GM18519 (cell line): ENCODE data around the gene DOCK1.

Experiments
- ATAC-seq: cut with Tn5 transposase; IDR thresholded peaks from one replicate; pipeline ENCODE4 v1.9.1; 2021; ENCODE audit warnings: mild to moderate bottlenecking, moderate library complexity; ENCODE audit not compliant: unreplicated experiment, low FRiP score

DOCK1 gene

DNA sequence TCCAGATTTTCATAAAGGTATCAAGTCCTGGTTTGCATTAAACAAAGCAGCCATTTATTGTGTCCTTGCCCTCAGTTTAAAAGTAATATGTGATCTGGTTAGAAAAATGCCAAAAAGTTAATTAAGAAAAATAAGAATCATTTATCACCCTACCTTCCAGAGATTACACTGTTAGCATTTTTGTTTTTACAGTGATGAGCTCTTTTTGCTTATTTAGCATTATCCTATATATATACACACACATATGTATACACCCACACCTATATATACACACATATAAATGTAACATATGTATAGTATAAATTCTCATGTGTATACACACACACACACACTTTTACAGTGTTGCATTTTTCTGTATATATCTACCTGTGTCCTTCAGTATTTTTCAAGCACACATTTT is 163.3 kb downstream of the DOCK1 start:
- ATAC-seq = no peak

DNA sequence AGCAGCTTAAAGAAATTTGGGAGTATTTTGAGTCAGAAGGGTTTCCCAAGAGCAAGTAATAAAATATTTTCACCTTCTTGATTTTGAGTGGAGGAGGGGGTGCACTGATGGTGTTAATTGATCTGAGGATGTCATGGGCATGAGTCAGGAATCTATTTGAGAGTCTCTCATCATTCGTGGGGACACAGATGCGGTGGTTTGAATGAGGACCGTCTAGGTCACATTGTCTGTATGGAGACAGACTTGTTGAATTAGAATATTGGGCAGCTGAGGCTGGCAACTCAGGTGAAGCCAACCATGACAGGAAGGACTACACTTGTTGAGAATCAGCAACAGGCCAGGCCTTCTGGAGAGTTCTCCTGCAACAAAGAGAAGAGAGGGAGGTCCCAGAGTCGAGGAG is 164.2 kb downstream of the DOCK1 start:
- no peak for ATAC-seq

DNA sequence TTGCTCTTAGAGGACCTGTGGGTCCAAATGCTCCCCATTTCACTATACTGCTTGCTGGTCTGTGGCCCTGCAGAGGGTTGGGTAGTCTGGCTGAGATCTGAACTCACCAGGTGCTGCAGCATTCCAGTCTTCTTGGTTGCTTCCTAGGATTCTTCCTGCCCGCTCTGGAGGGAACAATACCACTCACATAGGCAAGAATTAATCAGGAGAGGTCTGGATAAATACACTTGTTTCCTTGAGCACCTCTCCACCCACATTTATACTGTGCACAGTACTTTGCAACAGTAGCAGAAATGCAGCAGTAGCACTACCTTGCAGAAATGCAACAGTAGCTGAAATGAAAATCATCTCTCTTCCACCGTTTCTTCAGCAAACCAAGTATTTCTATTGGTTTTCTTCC is 165.9 kb downstream of the DOCK1 start:
- no peak for ATAC-seq

DNA sequence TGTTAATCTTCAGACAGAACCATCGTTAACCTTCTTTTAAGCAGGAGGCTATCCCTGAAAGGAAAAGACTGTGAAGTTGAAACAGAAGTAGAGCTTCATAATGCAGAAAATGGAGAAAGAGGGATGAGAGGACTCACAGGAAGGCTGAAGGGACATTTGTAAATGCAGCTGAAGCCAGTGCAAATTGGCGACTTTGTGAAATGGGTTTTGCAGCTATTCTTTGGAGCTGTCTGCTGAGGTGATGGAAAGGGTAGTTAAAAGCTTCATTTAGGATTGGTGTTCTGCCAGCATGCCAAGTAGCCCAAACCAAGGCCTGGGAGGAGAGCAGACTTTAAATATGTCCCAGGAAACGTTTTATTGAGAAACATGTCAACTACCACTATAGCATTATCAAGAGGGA is 168.4 kb downstream of the DOCK1 start:
- no peak for ATAC-seq

DNA sequence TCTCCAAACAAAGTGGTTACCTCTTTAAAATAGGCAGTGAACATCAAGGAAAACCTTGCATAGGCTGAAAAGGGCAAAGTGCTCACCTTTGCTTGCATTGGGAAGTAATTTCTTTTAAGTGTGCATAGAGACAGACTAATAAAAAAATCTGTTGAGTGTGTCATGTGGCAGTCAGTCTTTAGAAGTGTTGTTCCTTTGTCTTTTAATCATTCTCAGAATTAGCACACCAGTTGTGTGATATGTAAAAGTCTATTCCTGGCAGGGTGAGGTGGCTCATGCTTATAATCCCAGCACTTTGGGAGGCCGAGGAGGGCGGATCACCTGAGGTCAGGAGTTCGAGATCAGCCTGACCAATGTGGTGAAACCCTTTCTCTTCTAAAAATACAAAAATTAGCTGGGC is 174.2 kb downstream of the DOCK1 start:
- no peak for ATAC-seq

DNA sequence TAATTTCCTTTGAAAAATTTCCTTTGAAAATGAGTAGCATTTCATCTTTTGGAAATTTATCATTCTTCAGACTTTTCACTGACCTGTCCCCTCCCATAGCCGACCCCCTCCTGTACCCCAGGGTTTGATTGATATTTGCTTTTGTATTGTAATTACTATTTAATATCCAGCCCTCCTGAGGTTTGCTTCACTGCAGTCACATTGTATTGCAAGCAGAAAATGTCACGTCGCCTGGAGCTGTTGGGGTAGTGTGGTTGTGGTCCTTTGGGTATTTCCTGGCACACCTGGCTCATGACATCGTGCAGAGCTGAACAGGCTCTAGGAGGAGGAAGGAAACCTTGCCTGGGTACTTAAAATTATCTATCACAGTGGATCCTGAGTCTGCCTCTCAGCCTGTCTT is 175.1 kb downstream of the DOCK1 start:
- ATAC-seq = no peak

DNA sequence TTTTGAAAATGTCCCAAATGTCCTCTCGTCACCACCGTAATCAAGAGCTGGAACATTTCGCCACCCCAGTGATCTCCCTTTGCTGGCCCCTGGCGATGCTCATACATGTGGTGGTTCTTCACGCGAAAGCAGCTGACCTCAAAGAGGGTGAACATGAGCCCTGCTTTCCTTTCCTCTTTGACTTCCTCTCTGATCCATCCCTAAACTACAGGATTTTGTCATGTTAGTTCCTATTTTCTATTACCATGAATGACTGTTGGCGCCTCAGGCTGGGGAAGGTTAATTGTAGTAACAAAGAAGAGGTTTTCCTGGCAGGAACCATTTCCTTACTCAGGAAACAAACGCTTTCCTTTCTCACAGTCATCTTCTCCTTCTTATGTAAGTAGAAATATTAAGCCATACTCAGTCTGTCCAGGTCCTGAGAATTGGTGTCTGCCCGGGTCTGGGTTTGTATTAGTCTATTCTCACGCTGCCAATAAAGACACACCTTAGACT is 176.7 kb downstream of the DOCK1 start:
- no peak for ATAC-seq

DNA sequence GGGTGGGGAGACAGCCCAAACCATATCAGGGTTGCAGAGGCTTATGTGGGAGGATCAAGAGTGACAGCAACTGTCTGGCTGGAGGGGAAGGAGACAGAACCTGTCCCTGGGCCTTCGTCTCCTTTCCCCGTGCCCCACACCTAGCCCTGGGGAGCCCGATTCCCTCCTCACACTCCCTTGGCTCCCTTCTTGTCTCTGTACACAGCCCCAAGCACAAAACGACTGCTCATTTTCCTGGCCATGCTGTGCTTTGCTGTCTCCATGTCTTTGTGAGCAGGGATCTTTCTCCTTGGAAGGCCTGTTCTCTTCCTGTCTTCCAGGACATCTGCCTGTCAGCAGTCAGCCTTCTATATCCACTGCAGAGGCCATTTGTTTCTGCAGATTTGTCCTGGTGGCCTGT is 177.4 kb downstream of the DOCK1 start:
- ATAC-seq = no peak

DNA sequence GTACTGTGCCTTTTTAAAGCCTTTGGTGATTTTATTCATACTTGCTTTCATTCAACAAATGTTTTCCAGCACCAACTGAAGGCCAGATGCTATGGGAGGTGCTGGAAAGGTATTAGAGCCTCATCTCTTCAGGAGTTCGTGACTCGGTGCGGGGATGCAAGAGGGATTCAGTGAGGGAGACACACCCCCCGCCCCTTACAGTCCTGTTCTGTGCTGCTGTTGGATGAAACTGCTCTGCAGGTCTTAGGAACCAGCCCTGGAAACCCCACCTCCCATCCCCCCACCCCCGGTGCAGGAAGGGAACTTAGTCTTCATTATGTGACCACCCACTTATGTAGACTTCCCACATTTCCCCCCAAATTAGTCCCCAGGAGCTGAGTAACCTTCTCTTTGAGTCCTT is 180.7 kb downstream of the DOCK1 start:
- no peak for ATAC-seq

DNA sequence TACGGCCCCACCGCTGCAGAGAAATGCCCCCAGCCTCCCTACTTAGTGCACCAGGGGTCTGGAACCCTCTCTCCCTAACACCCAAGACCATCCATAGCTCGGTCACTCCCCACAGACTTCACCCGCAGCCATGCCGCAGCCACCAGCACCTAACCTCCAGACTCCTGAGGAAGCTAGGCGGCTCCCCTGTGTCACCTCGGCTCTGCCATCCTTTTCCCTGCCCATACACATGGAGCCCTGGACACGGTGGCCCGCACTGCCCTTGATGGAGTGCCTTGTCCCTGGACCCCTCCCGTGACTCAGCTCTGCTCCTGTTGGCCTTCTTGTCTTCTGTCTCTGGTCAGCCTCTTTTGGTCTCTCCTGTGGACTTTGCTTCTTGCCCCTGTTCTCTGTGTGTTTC is 183.7 kb downstream of the DOCK1 start:
- no peak for ATAC-seq

DNA sequence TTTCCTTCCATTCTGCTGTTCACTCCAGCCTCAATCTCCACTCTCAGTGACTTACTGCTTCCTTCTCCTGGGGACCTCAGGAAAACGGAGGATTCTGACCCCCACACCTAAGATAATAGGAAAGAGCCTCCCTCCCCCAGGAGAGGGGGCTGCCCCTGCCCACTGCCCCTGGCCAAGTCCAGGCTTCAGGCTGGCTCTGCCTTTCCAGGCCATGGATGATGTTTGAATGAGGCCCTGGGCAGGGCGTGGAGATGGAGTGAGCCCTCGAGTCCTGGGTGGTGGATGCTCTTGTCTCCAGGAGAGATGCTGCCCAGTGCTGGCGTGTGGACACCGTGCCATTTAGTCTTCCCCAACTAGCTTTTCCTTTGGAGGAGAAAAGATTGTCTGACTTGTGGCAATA is 184.2 kb downstream of the DOCK1 start:
- no peak for ATAC-seq

DNA sequence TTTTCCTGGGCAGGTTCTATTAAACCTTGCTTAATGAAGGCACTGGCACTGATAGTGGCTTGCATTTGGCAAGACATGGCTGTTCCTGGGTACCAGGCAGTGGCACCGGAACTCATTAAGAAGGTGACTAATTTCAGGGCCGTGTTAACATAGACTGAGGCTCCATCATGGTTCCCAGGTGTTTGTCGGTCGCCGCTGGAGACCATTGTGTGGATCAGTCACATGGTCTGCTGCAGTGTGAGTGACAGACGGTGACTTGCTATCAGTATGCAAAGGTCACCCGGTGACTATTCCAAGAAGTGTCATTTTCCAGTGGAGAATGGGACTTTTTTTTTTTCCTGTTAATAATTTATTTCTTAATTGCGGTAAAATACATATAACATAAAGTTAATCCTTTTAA is 184.9 kb downstream of the DOCK1 start:
- ATAC-seq = no peak

DNA sequence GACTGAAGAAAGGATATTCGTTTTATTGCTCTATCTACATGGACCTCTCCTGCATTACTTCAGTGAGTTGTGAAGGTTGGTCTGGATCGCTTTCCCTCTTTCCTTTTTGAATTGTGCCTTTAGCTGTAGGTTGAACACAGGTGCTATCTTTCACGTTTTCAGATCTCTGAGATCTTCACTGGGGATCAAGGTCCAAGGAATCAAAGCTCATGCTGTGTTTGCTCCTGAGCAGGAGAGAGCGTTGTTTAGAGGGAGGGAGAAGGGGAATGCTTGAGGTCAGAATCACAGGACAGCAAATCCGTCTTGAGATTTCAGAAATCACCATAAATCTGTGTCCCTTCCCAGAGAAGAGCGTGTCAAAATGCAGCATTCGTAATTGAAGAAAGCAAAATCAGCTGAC is 186.1 kb downstream of the DOCK1 start:
- no peak for ATAC-seq

DNA sequence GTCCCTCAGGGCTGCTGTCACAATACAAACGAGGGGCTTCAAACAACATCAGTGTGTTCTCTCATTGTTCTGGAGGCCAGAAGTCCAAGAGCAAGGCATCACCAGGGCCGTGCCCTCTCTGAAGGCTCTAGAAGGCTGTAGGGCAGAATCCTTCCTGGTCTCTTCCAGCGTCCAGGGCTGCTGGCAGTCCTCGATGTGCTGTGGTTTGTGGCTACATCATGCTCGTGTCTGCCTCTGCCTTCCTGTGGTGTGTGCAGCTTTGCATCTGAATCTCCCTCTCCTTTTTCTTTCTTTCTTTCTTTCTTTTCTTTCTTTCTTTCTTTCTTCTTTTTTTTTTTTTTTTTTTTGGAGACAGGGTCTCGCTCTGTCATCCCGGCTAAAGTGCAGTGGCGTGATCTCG is 187.7 kb downstream of the DOCK1 start:
- no peak for ATAC-seq

DNA sequence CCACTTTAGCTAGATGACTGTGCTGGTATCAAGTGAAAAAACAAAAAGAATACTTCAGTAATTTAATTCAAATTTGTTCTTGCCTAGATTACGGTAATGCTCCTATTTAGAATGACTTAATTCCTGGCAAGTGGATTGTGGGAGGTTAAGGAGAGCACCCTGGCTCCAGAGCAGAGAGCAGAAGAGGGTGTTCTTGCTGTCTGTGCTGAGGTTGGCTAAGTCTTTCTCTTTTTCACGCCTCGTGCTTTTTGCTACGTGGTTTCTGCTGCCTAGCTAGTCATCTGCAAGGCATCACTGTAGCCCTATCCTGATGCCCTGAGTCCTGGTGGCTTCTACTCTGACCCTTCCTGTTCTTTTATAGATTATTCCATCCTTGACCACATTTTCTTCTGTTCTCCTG is 189.8 kb downstream of the DOCK1 start:
- ATAC-seq = no peak

DNA sequence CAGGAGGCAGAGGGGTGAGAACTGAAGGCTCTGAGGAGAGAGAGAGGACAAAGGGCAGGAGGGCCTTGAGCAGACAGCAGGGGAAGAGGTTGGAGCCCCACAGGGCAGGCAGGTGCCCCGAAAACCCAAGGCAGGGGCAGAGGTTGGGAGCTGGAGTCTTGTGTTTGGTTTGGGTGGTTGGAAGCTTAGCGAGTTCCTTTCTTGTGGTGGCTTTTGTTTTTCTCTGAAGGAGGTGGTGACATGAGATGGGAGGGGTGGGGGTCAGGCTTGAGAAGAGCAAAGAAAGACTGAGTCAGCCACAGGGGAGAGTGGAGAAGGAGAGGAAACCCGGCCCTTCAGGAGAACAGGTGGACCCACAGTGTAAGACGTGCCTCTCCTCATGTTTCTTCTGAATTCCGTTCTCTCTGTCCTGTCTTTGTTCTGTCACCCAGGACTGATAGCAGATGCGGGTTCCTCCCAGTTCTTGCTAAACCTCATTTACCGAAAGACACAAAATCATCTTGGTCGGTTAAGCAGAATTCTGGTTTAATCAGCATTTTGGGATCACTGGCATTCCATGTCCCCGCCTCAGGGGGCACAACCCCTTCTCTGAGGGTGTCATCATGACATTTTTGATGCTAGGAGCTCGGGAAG is 195.9 kb downstream of the DOCK1 start:
- no peak for ATAC-seq

DNA sequence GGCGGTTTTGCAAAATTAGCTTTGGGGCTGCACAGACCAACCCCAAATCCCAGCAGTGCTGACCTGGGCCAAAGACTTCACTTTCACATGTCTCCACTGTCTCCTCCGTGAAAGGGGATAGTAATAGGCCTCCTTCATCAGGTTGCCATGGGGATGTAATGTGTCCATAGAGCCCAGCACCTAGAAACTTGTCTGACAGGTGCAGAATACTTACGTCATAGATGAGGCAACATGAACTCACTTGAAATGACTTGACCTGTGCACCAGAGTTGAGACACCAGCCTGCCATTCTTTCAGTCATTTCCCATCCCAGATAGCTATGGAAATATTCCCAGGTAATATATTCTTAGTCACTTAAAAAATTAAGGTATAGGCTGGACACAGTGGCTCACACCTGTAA is 196.9 kb downstream of the DOCK1 start:
- ATAC-seq = no peak

DNA sequence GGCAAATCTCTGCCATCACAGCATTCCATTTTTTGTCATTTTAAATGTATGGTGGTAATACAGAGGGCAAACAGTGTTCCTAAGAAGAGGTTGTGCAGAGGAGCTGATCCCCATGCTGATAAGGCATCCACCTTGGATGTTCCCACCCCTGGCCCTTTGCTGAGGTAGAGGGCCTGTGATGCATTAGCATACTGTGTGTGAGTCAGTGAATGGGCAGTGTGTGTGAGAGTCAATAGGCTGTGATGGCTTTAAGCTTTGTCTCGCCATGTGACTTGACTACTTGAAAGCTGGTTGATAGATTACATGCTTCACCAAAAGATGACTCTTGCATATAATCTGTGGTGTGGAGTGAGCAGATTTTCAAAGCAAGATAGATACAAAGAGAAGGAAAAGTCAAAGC is 209.9 kb downstream of the DOCK1 start:
- no peak for ATAC-seq

DNA sequence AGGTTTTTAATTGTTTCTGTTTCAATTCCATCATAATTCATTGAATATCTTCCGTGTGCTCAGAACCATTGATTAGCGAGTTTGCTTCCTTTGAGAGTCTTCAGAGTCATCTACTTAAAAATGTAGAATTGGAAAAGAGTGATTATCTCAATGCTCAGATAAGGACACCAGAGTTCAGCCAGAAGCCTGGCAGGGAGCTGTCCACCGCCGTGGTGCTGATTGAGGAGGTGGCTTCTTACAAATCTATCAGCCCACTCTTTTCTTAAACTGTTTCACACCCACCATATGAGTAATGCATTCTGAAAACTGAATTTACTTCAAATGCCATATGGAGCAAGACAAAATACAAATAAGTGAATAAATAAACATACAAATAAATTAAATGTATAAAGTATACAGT is 211.9 kb downstream of the DOCK1 start:
- no peak for ATAC-seq

DNA sequence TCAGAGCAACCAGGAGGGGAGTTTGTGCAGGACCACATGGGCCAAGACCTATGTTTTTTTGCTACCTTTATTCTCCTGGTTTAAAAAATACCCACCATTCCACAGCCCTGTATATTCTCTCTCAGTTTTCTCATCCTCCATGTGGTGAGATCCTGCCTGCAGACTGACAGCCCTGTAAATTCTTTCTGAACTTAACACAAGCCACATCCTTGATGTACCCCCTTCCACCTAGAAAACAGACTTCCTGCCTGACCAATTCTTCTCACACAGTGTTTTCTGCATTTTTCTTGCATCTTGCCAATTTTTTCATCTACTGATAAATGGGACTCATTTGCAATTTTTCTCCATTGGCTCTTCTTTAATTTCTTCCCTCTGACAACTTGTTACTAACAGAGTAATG is 212.8 kb downstream of the DOCK1 start:
- no peak for ATAC-seq

DNA sequence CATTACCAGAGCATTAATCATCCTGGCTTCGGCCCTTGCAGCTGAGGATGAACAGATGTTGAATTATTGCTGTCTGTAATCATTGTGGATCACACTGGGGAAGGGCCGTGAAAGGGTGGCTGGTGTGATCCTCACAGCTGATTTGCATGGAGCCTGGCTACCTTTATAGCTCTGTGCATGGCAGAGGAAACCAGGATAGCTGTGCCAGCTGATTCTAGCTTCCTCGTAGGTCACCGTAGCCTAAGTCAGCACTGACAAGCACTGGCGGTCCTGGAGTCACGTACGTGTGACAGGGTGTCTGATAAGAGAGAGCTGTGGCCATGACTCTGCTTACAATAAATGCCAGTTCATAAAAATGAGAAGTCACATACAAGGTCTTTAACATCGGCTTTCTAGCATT is 214.7 kb downstream of the DOCK1 start:
- no peak for ATAC-seq

DNA sequence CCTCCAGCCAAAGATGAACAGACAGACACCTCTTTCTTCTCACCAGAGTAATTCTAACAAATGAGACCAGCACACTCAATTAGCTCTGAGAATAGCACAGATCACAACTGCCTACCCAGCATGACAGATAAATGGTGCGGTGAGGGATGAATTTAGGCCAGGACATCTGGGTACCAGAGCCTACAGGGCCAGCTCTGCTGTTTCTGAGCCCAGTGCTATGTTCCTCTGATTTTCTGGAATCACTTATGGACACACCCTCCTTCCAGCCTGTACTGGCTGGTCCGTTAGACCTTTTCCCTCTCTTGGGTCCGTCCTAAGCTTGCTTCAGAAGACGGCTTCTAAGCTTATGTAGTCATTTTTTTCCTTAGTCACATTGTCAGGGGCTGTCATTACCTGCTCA is 217.6 kb downstream of the DOCK1 start:
- ATAC-seq = no peak

DNA sequence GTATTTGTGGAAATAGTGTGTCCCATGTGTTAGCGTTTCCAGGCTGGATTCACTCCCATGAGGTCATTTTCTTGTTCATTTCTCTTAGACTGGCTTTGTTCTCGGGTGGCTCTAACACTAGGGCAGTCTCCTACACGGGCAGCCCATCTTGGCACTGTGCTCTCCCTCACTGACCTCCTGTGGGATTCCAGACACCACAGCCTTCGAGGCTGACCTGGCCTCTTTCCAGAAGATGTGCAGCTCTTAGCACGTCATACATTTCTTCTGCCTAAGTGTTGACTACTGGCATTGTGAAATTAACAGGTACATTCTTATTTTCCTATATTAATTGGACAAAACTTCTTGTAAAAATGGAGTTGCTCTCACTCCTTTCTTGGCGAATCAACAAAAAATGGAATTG is 218.4 kb downstream of the DOCK1 start:
- ATAC-seq = no peak
